ENCODE data around the gene RAB11FIP3. TPM values are rescaled to one million over a fixed set of nuclear protein-coding genes. Genes with fewer than 3 reads are reported as not detected.

RAB11FIP3 gene
- total and polyA plus RNA-seq, 2 of the 13 experiments (the other 11 are each of a cell fraction or from before 2014, with no cell fraction given): 34.3 to 57.6 TPM

DNA sequence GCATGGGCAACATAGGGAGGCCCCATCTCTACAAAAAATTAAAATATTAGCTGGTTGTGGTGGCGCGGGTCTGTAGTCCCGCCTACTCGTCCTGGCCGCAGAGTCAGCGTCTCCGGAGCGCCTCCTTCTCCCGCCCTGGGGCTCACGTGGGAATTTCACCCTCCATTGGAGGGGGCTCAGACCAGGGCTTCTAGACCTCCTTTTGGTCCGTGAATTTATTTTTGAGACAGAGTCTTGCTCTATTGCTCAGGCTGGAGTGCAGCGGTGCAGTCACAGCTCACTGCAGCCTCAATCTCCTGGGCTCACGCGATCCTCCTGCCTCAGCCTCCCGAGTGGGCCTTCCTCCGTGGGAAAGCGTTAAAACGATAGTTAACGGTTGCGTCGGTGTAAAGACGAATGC, 28.8 kb upstream of the RAB11FIP3 start (continued):
- peak; percentile 22; the same call in 1 of the 2 replicates for TF ChIP-seq GABPB1 (CRISPR knock-in tag; IDR thresholded peaks at IDR 0.05)
- TF ChIP-seq, protein P1, sequence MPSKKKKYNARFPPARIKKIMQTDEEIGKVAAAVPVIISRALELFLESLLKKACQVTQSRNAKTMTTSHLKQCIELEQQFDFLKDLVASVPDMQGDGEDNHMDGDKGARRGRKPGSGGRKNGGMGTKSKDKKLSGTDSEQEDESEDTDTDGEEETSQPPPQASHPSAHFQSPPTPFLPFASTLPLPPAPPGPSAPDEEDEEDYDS (CRISPR knock-in tag; IDR thresholded peaks at IDR 0.05): no peak
- TF ChIP-seq SETDB1 (CRISPR knock-in tag; IDR thresholded peaks at IDR 0.05; ENCODE audit: borderline replicate concordance): no peak
- TF ChIP-seq ZNF746 (CRISPR knock-in tag; IDR thresholded peaks at IDR 0.05): no peak
- no peak for TF ChIP-seq CCAR2 (optimal IDR thresholded peaks at IDR 0.05; ENCODE audit: low read depth, low read length)
- no peak for TF ChIP-seq TBL1XR1 (IDR thresholded peaks at IDR 0.05; ENCODE audit: borderline replicate concordance, low read length, partially characterized antibody)
- TF ChIP-seq SRY (CRISPR knock-in tag; IDR thresholded peaks at IDR 0.05): no peak; the same call in 1 of the 2 replicates
- no peak for TF ChIP-seq PAWR (CRISPR knock-in tag; IDR thresholded peaks at IDR 0.05; ENCODE audit: borderline replicate concordance)
- TF ChIP-seq ZNF598 (CRISPR knock-in tag; IDR thresholded peaks at IDR 0.05; ENCODE audit: borderline replicate concordance): no peak
- TF ChIP-seq PCBP2 (optimal IDR thresholded peaks at IDR 0.05; ENCODE audit: low read depth, low read length, poor library complexity, severe bottlenecking): no peak
- no peak for TF ChIP-seq NR2F1 (CRISPR knock-in tag; IDR thresholded peaks at IDR 0.05)
- TF ChIP-seq ZNF333 (CRISPR knock-in tag; IDR thresholded peaks at IDR 0.05; ENCODE audit: borderline replicate concordance): no peak
- no peak for TF ChIP-seq CREB1 (IDR thresholded peaks at IDR 0.05)
- TF ChIP-seq CREB1 (CRISPR knock-in tag; IDR thresholded peaks at IDR 0.05): no peak
- TF ChIP-seq, protein P2, sequence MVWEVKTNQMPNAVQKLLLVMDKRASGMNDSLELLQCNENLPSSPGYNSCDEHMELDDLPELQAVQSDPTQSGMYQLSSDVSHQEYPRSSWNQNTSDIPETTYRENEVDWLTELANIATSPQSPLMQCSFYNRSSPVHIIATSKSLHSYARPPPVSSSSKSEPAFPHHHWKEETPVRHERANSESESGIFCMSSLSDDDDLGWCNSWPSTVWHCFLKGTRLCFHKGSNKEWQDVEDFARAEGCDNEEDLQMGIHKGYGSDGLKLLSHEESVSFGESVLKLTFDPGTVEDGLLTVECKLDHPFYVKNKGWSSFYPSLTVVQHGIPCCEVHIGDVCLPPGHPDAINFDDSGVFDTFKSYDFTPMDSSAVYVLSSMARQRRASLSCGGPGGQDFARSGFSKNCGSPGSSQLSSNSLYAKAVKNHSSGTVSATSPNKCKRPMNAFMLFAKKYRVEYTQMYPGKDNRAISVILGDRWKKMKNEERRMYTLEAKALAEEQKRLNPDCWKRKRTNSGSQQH (CRISPR knock-in tag; IDR thresholded peaks at IDR 0.05; ENCODE audit: low read depth): no peak
- TF ChIP-seq, protein P3, sequence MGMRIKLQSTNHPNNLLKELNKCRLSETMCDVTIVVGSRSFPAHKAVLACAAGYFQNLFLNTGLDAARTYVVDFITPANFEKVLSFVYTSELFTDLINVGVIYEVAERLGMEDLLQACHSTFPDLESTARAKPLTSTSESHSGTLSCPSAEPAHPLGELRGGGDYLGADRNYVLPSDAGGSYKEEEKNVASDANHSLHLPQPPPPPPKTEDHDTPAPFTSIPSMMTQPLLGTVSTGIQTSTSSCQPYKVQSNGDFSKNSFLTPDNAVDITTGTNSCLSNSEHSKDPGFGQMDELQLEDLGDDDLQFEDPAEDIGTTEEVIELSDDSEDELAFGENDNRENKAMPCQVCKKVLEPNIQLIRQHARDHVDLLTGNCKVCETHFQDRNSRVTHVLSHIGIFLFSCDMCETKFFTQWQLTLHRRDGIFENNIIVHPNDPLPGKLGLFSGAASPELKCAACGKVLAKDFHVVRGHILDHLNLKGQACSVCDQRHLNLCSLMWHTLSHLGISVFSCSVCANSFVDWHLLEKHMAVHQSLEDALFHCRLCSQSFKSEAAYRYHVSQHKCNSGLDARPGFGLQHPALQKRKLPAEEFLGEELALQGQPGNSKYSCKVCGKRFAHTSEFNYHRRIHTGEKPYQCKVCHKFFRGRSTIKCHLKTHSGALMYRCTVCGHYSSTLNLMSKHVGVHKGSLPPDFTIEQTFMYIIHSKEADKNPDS (CRISPR knock-in tag; IDR thresholded peaks at IDR 0.05): no peak
- TF ChIP-seq SYNCRIP (IDR thresholded peaks at IDR 0.05; ENCODE audit: insufficient read depth, low read depth, low read length): no peak
- TF ChIP-seq ZMYM4 (CRISPR knock-in tag; IDR thresholded peaks at IDR 0.05): no peak
- TF ChIP-seq, protein P4, sequence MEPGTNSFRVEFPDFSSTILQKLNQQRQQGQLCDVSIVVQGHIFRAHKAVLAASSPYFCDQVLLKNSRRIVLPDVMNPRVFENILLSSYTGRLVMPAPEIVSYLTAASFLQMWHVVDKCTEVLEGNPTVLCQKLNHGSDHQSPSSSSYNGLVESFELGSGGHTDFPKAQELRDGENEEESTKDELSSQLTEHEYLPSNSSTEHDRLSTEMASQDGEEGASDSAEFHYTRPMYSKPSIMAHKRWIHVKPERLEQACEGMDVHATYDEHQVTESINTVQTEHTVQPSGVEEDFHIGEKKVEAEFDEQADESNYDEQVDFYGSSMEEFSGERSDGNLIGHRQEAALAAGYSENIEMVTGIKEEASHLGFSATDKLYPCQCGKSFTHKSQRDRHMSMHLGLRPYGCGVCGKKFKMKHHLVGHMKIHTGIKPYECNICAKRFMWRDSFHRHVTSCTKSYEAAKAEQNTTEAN (CRISPR knock-in tag; conservative IDR thresholded peaks at IDR 0.05): no peak
- TF ChIP-seq, protein P5, sequence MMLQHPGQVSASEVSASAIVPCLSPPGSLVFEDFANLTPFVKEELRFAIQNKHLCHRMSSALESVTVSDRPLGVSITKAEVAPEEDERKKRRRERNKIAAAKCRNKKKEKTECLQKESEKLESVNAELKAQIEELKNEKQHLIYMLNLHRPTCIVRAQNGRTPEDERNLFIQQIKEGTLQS (CRISPR knock-in tag; IDR thresholded peaks at IDR 0.05): no peak
- TF ChIP-seq, protein P6, sequence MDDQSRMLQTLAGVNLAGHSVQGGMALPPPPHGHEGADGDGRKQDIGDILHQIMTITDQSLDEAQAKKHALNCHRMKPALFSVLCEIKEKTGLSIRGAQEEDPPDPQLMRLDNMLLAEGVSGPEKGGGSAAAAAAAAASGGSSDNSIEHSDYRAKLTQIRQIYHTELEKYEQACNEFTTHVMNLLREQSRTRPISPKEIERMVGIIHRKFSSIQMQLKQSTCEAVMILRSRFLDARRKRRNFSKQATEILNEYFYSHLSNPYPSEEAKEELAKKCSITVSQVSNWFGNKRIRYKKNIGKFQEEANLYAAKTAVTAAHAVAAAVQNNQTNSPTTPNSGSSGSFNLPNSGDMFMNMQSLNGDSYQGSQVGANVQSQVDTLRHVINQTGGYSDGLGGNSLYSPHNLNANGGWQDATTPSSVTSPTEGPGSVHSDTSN (CRISPR knock-in tag; IDR thresholded peaks at IDR 0.05; ENCODE audit: borderline replicate concordance): no peak
- TF ChIP-seq ETV5 (CRISPR knock-in tag; IDR thresholded peaks at IDR 0.05; ENCODE audit: borderline replicate concordance): 0 out of 2 replicates have a peak, but pooled peaks have one; percentile 9
- peak; percentile 60; the same call in 1 of the 2 replicates for TF ChIP-seq ZMYM2 (CRISPR knock-in tag; IDR thresholded peaks at IDR 0.05)
- no peak for TF ChIP-seq SRSF4 (IDR thresholded peaks at IDR 0.05; ENCODE audit: low read depth, low read length, poor library complexity, severe bottlenecking)
